Right lobe of liver (tissue), 6 donors: ENCODE data around the gene FAM168B. TPM values are rescaled to one million over a fixed set of nuclear protein-coding genes. Genes with fewer than 3 reads are reported as not detected.

Experiments used
- ATAC-seq, 4 donors: fragments of 200-7000 bp; cut with Tn5 transposase; one replicate each; pipeline ENCODE4 v1.9.1; 2020; ENCODE audit warnings: mild to moderate bottlenecking in 4 of 4, moderate library complexity in 4 of 4
- DNase-seq, 3 donors: peaks; one replicate each; pipeline ENCODE4 v3.0.0-alpha.2; 2020
- H3K27ac ChIP-seq, 3 donors: fragments of 200-600 bp; one replicate each; pipeline ENCODE4 v1.8.0; 2022
- H3K27me3 ChIP-seq, 2 donors: fragments of 200-600 bp; one replicate each; pipeline ENCODE4 v1.8.0; 2022
- H3K36me3 ChIP-seq, 4 donors: fragments of 200-600 bp; sonication (generic) in 1 of 4; one replicate each; pipeline versions ENCODE4 v1.5.1 to v1.8.0; 2017 to 2022; ENCODE audit warnings: control low read depth in 1 of 4
- H3K4me1 ChIP-seq, 4 donors: fragments of 200-600 bp; sonication (generic) in 1 of 4; one replicate each; pipeline versions ENCODE4 v1.5.1 to v1.8.0; 2017 to 2022; ENCODE audit warnings: control low read depth in 1 of 4
- H3K4me3 ChIP-seq, 3 donors: fragments of 200-600 bp; one replicate each; pipeline ENCODE4 v1.8.0; 2022
- H3K9me3 ChIP-seq, 4 donors: fragments of 200-600 bp; sonication (generic) in 1 of 4; one replicate each; pipeline versions ENCODE4 v1.5.1 to v1.8.0; 2017 to 2022; ENCODE audit warnings: control low read depth in 1 of 4
- POLR2A ChIP-seq: fragments of 450-650 bp; IDR thresholded peaks from one replicate; pipeline ENCODE4 v1.6.1; 2017; ENCODE audit warnings: antibody characterized with exemption, mild to moderate bottlenecking
- WGBS: methylation state at CpG from one replicate; pipeline ENCODE4 v1.1.6; 2018; ENCODE audit warnings: low coverage, low lambda C conversion rate; ENCODE audit not compliant: insufficient coverage; ENCODE audit errors: missing lambda C conversion rate; 5-methylcytosine and 5-hydroxymethylcytosine counted together
- intact Hi-C, 2 donors: fragments of 100-400 bp; cut with DNase I; formaldehyde crosslinking; loops; one replicate each; pipeline versions ENCODE4 v1.11.2 to v1.14.1; 2022
- total RNA-seq, 6 experiments: library from RNA; depleted of rRNA in 2 of 6; stranded (reverse); fragments of >200 nt in 2 of 6; fragmentation: NEBNext Ultra II Directional in 3 of 6; extraction: Animal tissue kit (Norgen Biotek cat#: 25700) in 3 of 6; gene quantifications; one replicate each; pipeline versions ENCODE4 v1.1.0 to v1.2.4, GENCODE V29; 2016 to 2023
- TF ChIP-seq, protein P1 (sequence below), 4 donors: fragments of 200-600 bp in 3 of 4; fragments of 450-650 bp in 1 of 4; IDR thresholded peaks; one replicate each; pipeline versions ENCODE4 v1.5.1 to v1.8.0; 2016 to 2022; ENCODE audit warnings: antibody characterized with exemption in 4 of 4, mild to moderate bottlenecking in 2 of 4
- donor health status: DM: no; HTN: yes; CAD: no.
- donor health status: DM: no; HTN: no; CAD: no.
- donor health status: DM: no; HTN: no; CAD: no.
- donor health status: DM: no; HTN: yes; CAD: no.
- donor health status: DM: no; HTN: yes; CAD: no.

The FAM168B gene
- total RNA-seq, 6 experiments from 2014 or later = 28.1 to 69.7 (median 33.9) TPM

DNA sequence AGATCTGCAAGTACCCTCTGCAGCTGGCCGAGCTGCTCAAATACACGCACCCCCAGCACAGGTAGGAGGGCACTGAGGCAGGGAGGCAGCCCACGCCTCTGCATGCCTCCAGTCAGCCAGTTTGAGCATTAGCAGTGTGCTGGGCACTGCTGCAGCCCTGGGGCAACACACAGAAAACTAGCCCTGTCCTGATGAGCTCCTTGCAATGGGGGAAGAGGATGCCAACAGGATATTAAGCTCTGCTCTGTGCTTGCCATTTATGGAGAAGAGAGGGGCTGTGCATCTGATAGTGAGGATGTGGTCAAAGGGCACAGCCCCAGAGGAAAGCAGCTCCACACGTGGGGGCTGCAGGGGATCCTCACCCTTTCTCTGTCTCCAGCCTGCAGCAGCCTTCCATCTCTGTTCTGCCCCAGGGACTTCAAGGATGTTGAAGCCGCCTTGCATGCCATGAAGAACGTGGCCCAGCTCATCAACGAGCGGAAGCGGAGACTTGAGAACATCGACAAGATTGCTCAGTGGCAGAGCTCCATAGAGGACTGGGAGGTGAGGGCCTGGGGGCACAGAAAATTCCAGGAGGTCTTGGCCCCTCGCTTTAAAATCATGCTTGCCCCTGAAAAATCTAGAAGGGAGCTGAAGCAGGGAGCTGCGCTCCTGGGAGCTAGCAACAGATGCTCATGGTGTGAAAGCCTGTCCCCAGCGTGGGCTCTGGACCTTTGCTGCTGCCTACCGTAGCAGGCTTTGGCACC, 51.7 kb downstream of the FAM168B start:
- Histone ChIP-seq H3K36me3 (peaks cover 0 to 1% (median under 1%) of the 10 kb centered on the region in 4 donors), H3K27me3 (no peaks in the 10 kb centered on the region), H3K4me3 (no peak overlapping the region), H3K9me3 (no peaks in the 10 kb centered on the region), H3K4me1 (no peaks in the 10 kb centered on the region), H3K27ac (no peak overlapping the region)
- ATAC-seq (no peak), DNase-seq (no peak)
- 72% methylated on average over 4 of the region's 14 CpGs for WGBS
- intact Hi-C loops = no loop called here
- TF ChIP-seq, protein P1, sequence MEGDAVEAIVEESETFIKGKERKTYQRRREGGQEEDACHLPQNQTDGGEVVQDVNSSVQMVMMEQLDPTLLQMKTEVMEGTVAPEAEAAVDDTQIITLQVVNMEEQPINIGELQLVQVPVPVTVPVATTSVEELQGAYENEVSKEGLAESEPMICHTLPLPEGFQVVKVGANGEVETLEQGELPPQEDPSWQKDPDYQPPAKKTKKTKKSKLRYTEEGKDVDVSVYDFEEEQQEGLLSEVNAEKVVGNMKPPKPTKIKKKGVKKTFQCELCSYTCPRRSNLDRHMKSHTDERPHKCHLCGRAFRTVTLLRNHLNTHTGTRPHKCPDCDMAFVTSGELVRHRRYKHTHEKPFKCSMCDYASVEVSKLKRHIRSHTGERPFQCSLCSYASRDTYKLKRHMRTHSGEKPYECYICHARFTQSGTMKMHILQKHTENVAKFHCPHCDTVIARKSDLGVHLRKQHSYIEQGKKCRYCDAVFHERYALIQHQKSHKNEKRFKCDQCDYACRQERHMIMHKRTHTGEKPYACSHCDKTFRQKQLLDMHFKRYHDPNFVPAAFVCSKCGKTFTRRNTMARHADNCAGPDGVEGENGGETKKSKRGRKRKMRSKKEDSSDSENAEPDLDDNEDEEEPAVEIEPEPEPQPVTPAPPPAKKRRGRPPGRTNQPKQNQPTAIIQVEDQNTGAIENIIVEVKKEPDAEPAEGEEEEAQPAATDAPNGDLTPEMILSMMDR (IDR thresholded peaks at IDR 0.05) = no peak
- TF ChIP-seq POLR2A = no peak

DNA sequence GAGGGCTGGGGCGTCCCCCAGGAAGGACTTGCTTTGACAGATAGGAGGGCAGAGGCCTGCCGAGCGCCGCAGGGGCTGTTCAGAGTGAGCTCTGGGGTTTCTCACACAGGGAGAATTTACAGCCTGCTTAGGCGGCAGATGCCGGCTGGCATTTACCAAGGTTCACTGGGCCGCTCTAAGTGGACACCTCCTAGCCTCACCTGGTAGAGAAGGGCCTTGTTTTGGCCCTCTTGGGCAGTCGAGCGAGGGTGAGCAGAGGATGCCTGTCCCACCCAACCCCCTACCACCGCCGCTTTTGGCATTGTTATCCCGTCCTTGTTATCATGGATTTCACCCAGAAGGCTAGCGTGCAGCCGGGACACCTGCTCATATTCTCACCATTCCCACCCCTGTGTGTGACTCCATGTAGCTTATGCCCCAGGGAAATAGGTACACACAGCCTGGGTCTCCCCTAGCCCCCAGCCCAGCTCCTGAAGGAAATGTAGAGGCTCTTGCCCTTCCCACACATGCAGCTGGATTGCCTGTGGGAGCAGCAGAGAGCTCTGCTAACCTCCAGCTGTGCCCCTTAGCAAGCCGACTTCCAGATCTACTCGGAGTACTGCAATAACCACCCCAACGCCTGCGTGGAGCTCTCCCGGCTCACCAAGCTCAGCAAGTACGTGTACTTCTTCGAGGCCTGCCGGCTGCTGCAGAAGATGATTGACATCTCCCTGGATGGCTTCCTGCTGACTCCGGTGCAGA, 52.4 kb downstream of the FAM168B start:
- H3K9me3 ChIP-seq = no peaks in the 10 kb centered on the region
- ATAC-seq (no peak), DNase-seq (no peak)
- H3K4me3 ChIP-seq = no peak overlapping the region
- H3K27ac ChIP-seq = no peak overlapping the region
- intact Hi-C loops = no loop called here
- WGBS = no CpG with 5 or more reads among the region's 23 CpGs
- TF ChIP-seq POLR2A = no peak
- TF ChIP-seq, protein P1 (IDR thresholded peaks at IDR 0.05) = no peak
- no peaks in the 10 kb centered on the region for H3K4me1 ChIP-seq
- H3K27me3 ChIP-seq = no peaks in the 10 kb centered on the region
- H3K36me3 ChIP-seq = no peaks in the 10 kb centered on the region

DNA sequence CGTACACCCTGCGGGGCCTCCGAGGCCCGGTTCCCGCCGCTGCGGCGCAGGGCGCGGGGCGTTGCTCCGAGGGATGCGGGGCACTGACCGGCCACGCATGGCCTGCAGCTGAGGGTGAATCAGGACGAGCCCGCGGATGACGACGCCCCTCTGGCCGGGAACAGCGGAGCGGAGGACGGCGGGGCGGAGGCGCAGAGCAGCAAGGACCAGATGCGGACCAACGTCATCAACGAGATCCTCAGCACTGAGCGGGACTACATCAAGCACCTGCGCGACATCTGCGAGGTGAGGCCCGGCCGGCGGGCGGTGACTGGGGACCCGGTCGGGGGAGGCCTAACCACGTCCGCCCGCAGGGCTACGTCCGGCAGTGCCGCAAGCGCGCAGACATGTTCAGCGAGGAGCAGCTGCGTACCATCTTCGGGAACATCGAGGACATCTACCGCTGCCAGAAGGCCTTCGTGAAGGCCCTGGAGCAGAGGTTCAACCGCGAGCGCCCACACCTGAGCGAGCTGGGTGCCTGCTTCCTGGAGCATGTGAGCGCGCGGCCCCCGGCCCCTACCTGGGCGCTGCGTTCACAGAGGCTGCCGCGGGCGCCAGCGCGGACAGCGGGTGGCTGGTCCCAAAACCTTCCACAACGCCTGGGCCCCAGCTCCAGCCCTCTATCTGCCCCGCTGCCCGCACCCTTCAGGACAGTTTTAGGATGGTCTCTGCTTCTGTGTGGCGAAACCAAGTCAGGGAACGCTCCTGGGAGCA, 53.2 kb downstream of the FAM168B start:
- no peaks in the 10 kb centered on the region for H3K9me3 ChIP-seq
- H3K4me3 ChIP-seq = no peak overlapping the region
- TF ChIP-seq POLR2A = no peak
- TF ChIP-seq, protein P1 (IDR thresholded peaks at IDR 0.05) = no peak
- no peak overlapping the region for H3K27ac ChIP-seq
- no peak for DNase-seq
- H3K36me3 ChIP-seq = no peaks in the 10 kb centered on the region
- no peak for ATAC-seq
- no peaks in the 10 kb centered on the region for H3K4me1 ChIP-seq
- WGBS = 18% methylated on average over 14 of the region's 75 CpGs
- intact Hi-C loops = no loop called here
- peaks cover 0 to 5% of the 10 kb centered on the region in 2 donors for H3K27me3 ChIP-seq

DNA sequence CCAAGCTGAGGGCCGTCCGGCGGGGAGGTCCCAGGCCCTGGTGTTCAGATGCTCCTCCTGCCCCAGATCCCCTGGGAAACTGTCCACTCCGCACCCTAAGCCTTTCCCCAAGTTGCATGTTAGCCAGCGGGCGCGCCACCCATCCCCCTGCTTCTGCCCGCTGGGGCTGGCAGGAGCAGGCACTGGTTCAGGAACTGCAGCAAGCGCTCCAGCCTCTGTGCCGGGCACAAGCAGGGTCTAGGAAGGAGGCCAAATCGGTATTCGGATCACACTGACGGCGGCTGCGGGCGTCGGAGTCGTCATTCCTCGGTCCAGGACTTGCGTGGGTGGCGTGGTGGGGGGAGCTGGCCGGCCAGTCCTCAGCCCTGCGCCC, 53.7 kb downstream of the FAM168B start:
- Histone ChIP-seq H3K27me3 (peaks cover 0 to 5% of the 10 kb centered on the region in 2 donors), H3K4me1 (no peaks in the 10 kb centered on the region), H3K4me3 (no peak overlapping the region), H3K9me3 (no peaks in the 10 kb centered on the region), H3K27ac (no peak overlapping the region), H3K36me3 (no peaks in the 10 kb centered on the region)
- ATAC-seq = no peak
- WGBS = no CpG with 5 or more reads among the region's 23 CpGs
- no peak for DNase-seq
- no peak for TF ChIP-seq POLR2A
- TF ChIP-seq, protein P1 (IDR thresholded peaks at IDR 0.05) = no peak
- intact Hi-C loops = no loop called here
